GM12873 (cell line): Measurements from ENCODE around the gene GCC1.
A peak's percentile ranks its signal among the peaks of the same experiment; 100 is the strongest.

ENCODE experiments used
- TF ChIP-seq, protein P1 (sequence below): IDR thresholded peaks from 2 replicates; pipeline ENCODE4 v1.5.1; 2012; ENCODE audit warnings: low read depth, mild to moderate bottlenecking, moderate library complexity, low read length, control low read depth; ENCODE audit not compliant: insufficient read depth; ENCODE audit errors: missing control alignments

GCC1 gene

DNA sequence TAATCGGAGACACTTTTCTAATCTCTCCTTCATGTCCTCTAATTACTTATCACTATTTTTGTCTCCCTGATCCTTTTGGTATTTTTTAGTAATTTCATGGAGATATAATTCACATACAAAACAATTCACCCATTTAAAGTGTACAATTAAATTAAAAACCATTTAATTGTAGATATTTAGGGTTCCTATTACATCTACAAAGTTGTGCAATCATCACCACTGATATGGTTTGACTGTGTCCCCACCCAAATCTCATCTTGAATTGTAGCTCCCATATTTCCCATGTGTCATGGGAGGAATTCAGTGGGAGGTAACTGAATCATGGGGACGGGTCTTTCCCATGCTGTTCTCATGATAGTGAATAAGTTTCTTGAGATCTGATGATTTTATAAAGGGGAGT lies 29.0 kb downstream of the GCC1 start:
- TF ChIP-seq, protein P1, sequence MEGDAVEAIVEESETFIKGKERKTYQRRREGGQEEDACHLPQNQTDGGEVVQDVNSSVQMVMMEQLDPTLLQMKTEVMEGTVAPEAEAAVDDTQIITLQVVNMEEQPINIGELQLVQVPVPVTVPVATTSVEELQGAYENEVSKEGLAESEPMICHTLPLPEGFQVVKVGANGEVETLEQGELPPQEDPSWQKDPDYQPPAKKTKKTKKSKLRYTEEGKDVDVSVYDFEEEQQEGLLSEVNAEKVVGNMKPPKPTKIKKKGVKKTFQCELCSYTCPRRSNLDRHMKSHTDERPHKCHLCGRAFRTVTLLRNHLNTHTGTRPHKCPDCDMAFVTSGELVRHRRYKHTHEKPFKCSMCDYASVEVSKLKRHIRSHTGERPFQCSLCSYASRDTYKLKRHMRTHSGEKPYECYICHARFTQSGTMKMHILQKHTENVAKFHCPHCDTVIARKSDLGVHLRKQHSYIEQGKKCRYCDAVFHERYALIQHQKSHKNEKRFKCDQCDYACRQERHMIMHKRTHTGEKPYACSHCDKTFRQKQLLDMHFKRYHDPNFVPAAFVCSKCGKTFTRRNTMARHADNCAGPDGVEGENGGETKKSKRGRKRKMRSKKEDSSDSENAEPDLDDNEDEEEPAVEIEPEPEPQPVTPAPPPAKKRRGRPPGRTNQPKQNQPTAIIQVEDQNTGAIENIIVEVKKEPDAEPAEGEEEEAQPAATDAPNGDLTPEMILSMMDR = no peak

DNA sequence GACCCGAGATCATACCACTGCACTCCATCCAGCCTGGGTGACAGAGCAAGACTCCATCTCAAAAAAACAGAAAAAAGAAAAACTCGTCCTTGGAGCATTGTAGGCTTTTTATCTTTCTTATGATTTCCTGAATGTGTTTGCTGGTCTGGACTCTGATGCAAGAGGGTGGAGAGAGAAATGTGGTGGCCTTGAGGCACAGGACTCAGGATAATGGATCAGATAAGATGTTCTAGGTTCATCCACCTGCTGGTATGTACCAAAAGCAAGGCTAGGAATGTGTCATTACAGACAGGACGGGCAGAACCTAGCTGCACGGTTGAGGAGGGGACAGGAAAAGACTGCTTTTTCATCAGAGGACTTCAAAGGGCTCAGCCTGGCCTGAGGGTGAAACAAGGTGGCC lies 33.5 kb downstream of the GCC1 start:
- TF ChIP-seq, protein P1 = no peak

DNA sequence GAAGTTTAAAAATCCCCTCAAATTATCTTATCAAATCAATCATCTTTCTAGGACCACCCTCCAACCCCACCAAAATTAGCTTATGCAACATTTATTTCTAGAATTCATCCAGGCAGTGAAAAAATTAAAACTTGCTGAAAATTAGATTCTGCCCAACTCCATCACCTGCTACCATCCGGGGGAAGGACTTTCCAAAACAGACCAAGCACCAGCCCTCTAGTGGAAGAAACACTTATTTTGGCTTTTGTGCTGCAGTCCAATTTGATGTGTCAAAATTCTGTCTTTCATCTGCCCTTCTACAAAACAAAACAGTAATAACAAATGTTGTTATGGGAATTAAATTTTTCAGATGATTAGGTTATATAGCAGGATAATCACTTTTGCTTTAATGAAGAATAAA lies 35.1 kb downstream of the GCC1 start:
- TF ChIP-seq, protein P1 = peak; percentile 37

DNA sequence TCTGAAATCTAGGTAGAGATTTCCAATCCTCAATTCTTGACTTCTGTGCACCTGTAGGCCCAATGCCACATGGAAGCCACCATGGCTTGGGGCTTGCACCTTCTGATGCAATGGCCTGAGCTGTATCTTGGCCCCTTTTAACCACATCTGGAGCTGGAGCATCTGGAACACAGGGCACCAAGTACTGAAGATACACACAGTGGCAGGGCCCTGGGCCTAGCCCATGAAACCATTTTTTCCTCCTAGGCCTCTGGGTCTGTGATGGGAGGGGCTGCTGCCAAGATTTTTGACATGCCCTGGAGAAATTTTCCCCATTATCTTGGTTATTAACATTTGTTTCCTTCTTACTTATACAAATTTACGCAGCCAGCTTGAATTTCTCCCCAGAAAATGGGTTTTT lies 39.1 kb downstream of the GCC1 start:
- TF ChIP-seq, protein P1 = no peak

DNA sequence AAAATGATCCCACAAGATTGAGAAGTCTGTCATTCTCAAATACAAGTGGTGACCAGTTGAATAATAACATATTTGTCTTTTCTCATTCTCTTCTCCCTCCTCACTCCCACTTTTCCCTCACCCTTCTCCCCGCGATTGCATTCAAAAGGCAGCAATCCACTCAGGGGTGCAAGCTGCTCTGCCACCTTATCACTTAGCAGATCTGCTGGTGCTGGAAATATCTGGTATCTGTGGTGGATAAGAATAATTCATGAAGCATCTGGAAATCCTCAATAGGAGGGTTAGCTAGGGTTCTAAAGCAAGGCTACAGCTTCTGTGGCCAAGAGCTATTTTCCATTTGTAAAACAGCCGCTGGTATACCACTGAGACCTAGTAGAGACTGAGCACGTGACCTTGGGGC lies 43.8 kb downstream of the GCC1 start:
- TF ChIP-seq, protein P1 = no peak

DNA sequence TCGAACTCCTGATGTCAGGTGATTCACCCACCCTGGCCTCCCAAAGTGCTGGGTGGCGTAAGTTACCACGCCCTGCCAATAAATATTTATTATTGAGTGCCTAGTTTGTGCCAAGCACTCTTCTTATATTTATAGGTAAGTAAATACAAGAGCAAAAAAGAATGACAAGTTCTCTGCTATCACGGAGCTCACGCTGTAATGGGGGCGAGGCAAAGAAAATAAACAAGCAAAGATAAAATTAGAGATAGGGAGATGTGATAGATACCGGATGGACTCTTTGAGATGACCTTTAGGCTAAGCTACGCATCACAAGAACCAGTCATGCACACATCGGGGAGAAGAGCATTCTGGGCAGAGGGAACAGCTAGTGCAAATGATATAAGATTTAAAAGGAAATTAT lies 46.3 kb downstream of the GCC1 start:
- TF ChIP-seq, protein P1 = no peak

DNA sequence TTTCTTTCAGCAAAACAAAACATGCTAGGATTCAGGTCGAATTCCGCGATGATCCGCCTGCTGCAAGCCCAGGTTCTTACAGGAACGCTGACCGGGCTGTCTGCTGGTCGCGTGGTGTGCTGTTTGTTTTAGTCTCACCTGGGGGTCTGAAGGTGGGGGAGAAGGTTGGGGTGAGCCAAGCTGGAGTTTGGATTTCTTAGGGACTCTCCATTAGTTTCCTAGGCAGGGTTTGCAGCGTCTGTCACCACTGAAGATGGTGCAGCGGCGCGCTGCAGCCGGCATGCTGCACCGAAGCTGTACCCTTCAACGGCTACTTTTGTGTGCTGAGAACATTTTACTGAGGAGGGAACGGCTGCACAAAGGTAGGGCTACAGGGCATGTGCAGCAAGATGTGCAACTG lies 48.7 kb downstream of the GCC1 start:
- TF ChIP-seq, protein P1 = no peak

DNA sequence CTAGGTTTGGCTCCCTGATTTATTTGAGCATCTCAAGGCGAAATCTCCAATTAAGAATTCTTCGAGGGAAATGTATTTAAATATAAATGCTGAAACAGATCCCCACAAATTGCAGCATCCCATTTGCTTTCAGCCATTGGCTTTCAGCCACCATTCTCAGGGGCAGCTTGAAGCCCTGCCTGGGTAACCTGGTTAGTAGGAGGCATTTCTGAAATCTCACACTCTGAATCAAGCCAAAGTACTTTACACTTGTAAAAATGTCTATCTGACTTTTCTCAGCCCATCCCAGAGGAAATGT lies 49.1 kb downstream of the GCC1 start:
- TF ChIP-seq, protein P1 = no peak
